Measurements from ENCODE around the gene ADGRL4.
"Not testable (repeated sequence)": the region's sequence is repeated elsewhere in the genome, so short reads cannot be mapped to it uniquely, and the experiment has no call there.

Gene ADGRL4

DNA sequence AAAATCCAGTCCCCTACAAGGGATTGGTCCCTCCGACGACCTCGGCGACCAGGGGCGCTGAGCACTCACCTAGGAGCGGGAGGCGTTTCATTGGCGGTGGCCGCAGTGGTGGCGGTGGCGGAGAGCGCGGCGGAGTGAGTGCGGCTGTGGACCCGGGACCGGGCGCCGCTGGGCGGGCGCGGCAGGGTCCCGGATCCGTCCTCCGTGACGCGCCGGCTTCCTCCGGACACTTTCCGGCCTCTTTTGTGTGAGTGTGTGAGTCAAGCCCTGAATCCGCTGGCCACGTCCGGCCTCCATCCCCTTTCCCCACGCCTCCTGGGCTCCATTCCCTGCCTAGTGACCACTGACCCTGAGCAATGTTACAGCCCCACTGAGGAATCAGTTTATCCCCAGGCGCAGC, at the start of gene ADGRL4:
ADGRL4 (minus strand) TSS at position 167 of the 400 bp plus-strand sequence; CDS start at position 91, 76 bp downstream.
- DNase-seq (ENCODE audit: low read depth), result peak; percentile 18

DNA sequence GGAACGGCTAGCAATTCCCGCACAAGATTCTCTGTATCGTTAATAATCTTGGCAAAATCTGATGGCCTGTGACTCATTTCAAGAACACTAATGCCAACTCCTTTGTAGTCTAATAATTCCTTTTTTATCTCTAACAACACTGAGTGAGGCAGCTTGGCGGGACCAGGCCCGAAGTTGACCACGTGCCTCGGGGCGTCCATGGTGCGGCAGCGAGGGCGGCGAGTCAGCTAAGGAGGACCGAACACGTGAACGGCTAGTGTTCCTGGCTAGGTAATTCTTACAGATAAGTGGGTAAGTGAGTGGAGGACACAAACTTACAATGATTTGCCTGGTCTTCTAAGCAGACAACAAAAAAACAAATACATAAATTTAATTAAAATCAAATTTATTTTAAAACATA, 49.3 kb upstream of the ADGRL4 start:
- no peak for DNase-seq (ENCODE audit: low read depth)

DNA sequence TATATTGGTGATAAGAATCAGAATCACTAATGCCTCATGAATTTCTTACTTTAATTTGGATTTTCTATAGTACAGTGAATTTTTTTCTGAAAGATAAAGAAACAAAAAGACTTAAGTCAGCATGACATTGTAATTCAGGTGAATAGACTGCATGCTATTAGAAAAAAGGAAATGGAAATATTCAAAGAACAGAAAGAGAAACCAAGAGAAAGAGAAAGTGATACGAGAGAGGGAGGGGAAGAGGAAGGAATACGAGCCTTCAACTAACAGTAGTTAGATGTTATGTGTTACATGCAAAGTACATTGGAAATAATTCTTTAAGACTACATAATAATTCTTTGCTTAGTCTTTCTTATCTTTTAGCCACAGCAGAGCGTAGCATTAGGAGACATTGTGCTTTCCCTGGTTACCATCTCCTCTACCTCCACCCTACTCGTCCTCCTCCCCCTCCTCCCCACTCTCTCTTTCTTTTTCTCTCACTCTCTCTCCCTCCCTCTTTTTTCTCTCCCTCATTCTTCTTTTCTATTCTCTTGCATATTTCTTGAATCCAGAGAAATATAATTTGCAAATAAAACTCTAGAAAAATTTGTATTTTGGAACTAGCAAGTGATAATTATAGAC, 46.4 kb upstream of the ADGRL4 start:
- no peak for DNase-seq (ENCODE audit: low read depth)

DNA sequence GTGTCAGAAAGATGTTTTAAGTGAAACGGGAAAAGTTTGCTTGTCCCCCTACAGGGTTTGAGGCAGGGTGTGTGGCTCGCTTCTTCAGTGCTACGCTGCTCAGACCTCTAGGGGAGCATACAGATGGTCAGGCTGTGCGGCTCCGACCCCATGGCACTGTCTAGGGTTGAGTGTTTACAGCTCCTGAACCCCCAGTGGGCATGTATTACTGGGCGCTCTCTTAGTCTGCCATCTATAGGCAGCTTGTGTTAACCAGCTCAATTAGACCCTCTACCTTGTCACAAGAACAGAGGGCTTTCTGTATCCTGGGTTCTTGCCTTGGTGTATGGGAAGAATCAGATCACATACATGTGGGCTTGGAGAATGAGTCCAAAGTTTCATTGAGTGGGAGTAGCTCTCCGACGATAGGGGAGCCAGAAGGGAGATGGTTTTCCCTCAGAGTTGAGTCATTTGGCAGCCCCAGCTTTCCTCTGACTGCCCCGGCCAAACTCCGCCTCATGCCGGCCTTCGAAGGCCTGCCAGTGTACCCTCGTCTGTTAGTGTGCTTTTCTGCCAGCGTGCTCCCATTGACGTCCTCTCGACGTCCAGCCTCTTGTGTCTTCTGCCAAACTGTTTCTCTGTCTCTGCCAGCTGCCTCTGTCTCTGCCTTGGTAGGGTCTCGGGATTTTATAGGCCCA, 38.6 kb upstream of the ADGRL4 start:
- no peak for DNase-seq (ENCODE audit: low read depth)

DNA sequence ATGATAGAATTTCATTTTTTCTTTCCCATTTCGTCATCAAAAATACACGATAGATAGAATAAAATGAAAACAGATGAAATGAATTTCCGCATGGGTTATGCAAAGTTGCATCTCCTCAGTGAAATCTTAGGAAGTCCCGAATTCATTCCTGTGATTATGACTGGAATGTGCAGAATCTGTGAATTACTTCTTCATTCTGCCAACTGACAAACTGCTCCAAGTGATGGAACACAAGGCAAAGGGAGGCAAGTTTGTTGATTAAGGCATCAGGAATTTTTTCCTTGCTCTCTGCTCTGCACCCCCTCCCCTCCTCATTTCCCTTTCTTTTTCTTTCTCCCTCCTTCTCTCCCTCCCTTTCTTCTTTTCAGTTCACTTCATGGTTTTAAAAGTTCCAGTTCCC, 37.0 kb upstream of the ADGRL4 start:
- no peak for DNase-seq (ENCODE audit: low read depth)

DNA sequence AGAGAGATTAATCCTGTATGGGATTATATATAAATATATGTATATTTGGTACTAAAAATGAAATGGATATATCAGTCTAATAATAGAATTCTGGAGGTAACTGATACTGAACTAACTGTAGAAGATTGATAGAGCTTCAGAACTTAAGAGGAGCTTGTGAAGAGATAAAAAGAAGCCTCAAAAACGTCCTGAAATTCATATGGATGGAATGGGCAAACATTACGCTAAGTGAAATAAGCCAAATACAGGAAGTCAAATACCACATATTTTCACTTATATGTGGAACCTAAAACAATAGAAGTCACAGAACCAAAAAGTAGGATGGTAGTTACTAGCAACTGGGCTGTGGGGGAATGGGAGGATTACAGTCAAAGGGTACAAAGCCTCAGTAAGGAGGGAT, 36.0 kb upstream of the ADGRL4 start:
- DNase-seq (ENCODE audit: low read depth), result no peak

DNA sequence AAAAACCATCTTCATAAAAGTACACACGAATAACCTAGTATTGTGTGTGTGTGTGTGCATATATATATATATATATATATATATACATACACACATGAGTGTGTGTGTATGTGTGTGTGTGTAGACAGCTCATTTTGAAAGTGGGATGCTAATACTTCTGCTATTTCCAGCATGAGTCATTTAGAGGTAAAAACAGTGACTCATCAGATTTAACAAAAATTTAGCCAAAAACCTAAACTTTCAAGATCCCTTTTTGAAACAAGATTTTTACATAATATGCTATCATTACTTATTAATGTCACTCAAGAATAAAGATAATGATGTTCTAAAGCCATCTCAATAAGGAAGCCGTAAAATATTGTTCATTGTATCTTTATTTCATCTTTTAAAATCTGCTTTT, 35.6 kb upstream of the ADGRL4 start:
- no peak for DNase-seq (ENCODE audit: low read depth)

DNA sequence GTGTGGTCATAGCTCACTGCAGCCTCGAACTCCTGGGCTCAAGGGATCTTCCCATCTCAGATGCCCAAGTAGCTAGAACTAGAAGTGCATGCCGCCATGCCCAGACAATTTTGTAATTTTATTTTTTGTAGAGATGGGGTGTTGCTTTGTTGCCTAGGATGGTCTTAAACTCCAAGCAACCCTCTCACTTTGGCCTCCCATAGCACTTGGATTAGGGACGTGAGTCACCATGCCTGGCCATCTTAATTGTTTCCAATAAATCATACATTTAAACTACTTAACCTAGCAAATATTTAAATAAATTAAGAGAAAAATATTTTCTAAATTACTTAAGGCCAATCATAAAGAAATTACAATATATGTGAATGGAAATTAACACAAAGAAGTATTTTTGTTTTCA, 35.1 kb upstream of the ADGRL4 start:
- DNase-seq (ENCODE audit: low read depth), result no peak

DNA sequence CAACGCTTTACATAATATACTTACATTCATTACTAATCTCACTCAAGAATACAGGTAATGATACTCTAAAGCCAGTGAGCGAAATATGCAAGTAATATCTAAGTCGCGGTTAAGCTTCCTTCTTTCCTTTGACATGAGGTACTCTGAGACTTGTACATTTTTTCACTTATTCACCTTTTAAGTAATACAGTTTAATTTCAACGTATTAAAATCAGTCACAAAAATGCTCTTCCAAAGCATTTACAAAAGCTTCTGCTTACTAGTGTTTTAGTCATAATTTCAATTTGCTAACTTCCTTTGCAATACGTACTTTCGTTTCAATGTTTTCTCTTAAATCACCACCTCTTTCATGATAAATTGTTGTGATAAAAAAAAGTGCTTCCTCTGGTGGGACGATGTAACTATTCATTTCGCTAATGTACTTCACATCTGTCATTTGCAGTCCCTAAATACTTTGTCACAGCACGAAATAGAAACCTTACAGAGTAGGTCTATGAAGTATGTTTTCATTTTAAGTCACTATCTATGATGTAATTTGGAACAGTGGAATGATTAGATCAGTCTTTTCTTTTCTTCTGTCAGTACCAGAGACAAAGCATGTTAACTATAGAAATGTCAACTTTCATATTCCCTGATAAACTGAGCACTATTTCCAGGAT, 34.0 kb upstream of the ADGRL4 start:
- no peak for DNase-seq (ENCODE audit: low read depth)

DNA sequence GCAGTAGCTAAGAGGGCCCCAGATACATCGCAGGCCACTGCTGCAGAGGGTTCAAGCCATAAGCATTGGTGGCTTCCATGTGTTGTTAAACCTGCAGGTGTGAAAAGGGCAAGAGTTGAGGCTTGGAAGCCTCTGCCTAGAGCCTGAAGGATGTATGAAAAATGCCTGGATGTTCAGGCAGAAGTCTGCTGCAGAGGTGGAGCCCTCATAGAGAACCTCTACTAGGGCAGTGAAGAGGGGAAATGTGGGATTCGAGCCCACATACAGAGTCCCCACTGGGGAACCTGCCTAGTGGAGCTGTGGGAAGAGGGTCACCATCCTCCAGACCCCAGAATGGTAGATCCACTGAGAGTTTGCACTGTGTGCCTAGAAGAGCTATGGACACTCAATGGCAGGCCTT, 30.6 kb upstream of the ADGRL4 start:
- no peak for DNase-seq (ENCODE audit: low read depth)

DNA sequence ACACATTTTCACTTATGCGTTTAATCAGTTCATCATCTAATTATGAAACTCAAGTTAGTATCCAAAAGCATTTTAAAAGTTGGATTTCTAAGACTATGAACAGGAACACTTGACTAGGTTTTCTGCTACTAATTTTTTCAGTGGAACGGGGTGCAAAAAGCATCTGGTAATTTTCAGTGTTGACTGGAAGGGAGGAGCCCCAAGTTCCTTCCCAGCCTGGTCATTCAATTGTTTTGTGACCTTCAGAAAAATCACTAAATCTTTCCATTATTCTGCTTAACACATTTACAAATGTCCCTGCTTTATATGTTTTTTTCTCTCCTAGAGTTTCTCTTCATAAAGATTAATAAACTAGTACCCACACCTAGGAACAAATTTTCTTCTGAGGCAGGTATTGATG, 6.0 kb upstream of the ADGRL4 start:
- no peak for DNase-seq (ENCODE audit: low read depth)

DNA sequence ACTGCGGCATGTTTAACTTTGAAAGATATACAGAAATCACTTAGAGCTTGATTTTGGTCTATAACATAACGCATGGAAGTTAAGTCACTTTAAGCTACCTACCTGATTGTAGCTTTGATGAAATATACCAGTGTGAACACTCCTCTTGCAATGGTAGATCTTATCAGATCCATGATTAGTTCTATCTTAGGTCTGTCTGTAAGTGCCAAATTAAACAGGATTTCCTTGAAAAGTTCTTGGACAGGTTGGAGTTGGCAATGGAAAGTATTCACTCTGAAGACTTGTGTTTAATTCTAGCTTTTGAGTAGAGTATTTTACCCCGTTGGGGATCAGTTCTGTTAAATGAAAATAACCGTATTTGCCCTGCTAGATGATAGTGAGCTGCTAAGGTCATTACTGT, 4.1 kb upstream of the ADGRL4 start:
- DNase-seq (ENCODE audit: low read depth), result no peak

DNA sequence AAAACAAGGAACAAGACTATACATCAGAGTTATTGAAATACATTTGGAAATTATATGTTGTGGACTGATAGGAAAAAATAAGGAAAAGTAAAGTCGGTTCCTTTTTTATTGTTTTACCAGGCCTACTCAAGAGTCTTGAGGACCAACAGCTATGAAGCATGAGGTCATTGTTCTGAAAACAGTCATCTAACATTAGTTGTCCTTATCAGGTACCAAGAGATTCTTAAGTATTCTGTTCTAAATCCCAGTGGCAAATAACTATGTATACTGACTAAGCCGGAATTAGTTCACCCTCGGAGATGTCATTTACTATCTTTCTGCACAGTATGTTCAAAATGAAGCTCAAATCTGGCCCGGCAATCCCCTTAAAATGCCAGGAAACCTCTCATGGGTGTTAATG, 585 bp downstream of the ADGRL4 start:
- DNase-seq (ENCODE audit: low read depth), result no peak

DNA sequence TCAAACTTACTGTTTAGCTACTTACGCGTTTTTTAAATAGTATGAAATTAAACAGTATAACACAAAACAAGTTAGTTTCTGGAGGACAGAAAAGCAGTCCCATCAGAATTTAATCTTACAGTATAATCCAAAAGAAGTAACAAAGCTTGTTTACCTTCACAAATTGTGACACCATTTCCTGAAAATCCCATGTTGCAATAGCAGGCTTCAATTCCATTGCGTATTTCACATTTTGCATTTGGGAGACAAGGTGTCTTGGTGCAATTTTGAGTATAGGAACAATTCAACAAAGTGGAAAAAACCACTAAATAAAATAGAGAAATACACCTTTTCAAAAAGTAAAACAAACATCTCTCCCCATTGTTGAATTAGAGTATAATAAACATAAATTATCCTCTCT, 1.6 kb downstream of the ADGRL4 start:
- DNase-seq (ENCODE audit: low read depth), result no peak

DNA sequence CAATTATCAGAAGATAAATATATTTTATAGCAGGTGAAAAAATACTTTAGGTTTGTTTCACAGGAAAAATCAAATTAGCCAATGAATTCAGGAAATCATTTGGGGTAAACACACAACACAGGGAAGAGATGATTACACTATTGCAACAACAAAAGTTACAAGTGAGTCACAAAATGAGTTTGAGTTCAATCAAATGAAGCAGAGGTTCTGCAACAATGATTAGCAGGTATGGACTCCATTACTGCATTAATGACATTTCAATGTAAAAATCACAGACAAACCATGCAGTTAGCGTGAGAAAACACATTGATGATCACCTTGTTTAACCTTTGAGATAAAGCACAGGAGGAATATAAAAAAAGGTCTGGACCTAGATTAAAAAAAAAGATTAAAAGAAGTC, 9.7 kb downstream of the ADGRL4 start:
- no peak for DNase-seq (ENCODE audit: low read depth)

DNA sequence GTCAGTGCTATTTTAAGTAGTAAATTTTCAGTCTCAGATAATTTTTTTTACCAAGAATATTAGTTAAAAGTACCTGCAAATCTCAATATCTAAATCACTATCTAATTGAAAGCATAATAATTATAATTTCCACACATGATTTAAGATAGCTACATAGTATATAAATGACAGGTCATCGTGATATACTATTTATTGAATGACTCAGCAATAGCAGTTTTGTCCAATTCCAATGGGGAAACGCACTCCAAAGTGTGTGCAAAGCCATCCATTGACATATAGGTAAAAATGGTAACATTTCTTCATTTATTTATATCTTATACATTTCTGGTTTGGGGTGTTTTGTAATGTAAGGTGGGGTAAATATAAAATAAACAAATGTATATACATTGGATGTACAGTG, 19.5 kb downstream of the ADGRL4 start:
- no peak for DNase-seq (ENCODE audit: low read depth)

DNA sequence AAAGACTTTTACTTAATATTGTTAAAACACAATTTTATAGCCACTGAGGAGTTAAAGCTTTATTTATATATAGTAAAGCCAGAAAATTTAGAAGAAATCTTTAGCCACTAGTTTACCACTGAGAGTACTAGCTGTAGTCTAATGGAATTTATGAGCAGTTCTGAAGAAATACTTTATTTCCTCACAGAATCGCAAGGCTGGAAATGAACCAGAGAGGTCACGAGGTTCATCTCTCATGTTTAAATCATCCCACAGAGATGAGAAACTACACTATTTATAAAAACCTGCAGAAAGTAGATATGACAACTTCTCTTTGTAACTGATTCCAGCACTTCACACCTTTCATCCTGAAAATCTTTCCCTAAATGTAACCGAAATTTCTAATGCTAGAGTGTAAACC, 26.0 kb downstream of the ADGRL4 start:
- DNase-seq (ENCODE audit: low read depth), result no peak

DNA sequence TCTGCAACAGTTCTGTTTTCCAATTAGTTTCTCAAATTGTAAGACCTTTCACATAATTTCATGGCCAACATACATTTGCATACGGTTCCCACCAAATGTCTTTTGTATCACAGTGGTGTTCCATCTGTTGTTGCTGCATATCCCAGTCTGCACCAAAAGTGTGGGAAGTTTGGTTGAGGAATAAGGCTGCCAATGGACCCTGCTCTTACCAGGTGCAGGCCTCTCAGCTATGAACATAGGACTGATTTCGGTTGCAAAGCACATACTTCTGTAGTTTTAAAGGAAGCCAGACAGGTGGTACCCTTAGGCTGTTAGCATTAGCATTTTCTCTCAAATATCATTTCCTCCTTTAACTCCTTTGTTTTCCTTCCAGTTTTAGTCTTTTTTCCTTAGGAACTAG, 33.8 kb downstream of the ADGRL4 start:
- no peak for DNase-seq (ENCODE audit: low read depth)

DNA sequence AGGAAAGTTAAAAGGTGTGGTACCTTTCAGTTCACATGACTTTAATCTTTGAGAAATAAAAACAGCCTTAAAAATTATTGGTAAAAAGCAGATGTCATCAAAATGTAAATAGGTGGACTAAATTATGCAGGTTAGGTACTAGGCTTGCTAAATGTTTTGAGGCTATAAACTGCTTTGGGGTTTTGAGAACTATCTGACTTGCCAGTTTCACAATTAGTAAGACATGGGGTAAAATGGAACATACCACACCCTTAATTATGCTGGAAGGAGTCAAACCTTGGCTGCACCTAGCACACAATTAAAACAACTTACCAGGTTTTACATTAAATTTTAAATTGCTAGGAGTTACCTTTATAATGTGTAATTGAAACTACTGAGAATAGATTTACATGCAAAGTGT, 39.4 kb downstream of the ADGRL4 start:
- DNase-seq (ENCODE audit: low read depth), result not testable (repeated sequence)

DNA sequence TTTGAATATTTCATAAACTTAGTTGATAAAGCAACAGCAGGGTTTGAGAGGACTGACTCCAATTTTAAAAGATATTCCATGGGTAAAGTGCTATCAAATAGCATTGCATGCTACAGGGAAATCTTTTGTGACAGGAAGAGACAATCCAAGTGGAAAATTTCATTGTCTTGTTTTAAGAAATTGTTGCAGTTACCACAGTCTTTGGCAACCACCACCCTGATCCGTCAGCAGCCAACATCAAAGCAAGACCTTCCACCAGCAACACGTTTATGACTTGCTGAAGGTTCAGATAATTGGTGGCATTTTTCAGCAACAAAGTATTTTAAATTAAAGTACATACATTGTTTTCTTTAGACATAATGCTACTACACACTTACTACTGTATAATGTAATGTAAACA, 47.8 kb downstream of the ADGRL4 start:
- DNase-seq (ENCODE audit: low read depth), result no peak

DNA sequence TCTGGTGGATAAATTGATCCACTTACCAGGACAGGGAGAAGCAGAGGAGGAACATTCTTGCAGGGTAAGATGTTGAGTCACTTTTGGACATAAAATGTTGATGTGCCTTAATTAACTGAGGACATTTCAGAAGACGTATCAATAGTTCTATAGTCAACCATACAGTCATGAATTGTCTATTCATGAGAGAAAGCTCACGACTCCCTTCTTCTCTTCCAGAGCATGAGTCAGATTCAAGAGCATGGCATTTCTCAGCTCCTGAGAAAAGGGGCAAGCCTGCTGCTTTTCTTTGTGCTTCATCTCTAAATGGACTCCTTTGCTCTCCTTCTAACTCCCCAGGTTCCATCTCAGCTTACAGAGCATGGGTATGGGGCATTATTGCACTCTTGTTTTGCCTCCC, 55.7 kb downstream of the ADGRL4 start:
- no peak for DNase-seq (ENCODE audit: low read depth)

DNA sequence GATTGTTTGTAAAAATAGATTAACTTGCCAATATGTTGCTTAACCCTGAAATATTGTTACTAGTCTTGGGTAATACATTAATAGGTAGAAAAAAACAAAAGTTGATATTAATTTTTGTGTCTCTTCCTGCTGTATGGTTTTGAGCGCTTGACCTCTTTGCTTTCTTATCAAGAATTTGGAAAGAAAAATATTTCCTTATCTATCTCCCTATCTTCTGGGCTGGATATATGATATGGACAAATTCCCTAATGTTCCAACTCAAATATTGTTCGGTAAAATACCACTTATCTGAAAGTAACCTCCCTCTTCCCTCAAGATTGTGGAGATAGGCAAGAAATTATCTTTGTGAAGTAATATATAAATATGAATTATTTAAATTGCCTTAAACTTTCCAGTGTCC, 57.3 kb downstream of the ADGRL4 start:
- DNase-seq (ENCODE audit: low read depth), result no peak

DNA sequence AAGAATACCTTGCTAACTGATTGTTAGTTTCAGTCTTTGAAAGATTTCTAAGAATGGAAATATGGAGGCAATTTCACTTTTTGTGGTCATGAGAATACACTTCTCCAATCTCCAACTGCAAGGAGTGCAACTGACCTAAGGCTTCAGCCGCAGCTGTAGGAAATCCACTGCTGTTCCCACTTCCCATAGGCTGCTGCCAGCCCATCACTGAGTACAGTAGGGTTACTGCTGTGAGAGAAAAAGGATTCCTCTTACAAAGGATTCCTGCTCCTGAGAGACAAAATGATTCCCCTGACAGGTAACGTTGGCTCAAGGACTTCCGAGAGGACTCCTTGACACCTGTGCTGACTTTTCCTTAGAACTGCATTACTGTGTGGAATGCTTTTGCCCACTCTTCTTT, 87.4 kb downstream of the ADGRL4 start:
- no peak for DNase-seq (ENCODE audit: low read depth)

DNA sequence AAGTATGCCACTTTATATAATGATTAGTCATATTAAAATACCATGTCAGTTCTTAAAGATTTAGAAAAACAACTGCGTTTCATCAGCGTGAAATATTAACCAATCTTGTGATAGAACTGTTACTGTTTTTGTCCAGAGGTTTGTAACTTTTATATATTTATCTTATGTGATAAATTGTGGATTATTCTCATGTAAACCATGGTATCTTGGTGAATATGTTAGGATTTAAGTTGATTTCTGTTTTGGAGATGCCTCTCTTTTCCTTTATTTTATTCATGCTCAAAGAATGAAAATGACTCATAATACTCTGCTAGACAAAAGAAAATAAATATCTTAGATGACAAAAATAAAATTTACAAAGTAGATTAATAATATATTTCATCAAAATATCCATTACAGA, 88.4 kb downstream of the ADGRL4 start:
- DNase-seq (ENCODE audit: low read depth), result no peak

All from GM04504 (cell line).